HCT116 (cell line): ENCODE data around the gene SLC9A6. TPM values are rescaled to one million over a fixed set of nuclear protein-coding genes. Genes with fewer than 3 reads are reported as not detected.

Experiments
- ATAC-seq: fragments of 200-7000 bp; cut with Tn5 transposase; 2 replicates; pipeline ENCODE4 v1.9.1; 2020; ENCODE audit warnings: mild to moderate bottlenecking, moderate library complexity
- BruUV-seq: library from RNA; stranded (reverse); fragments of 400-500 nt; replicated peaks from 2 replicates; lab custom pipeline; 2021; lab: Mats Ljungman, UMichigan
- CTCF ChIA-PET: fragments of 300-600 bp; sonication (Branson Sonifier 250); formaldehyde crosslinking; loops from one replicate; lab custom pipeline; 2021; ENCODE audit warnings: antibody characterized with exemption; lab: Charles Lee
- POLR2A ChIA-PET: fragments of 300-600, 350-600 bp; sonication (Branson Sonifier 250); formaldehyde crosslinking; loops from one replicate; lab custom pipeline; 2021; ENCODE audit warnings: antibody characterized with exemption; lab: Charles Lee
- RAD21 ChIA-PET, 2 experiments: fragments of 300-600 bp; sonication (Branson Sonifier 250); formaldehyde crosslinking; loops; one replicate each; lab custom pipeline; 2023; ENCODE audit warnings: low total read pairs in 2 of 2; ENCODE audit not compliant: uncharacterized antibody in 2 of 2, unreplicated experiment in 2 of 2, low non-redundant PET in 1 of 2; lab: Charles Lee
- DNase-seq: peaks from one replicate; pipeline ENCODE4 v3.0.0-alpha.2; 2010; ENCODE audit warnings: low read depth, low spot score
- H2AFZ ChIP-seq: fragments of 200-600 bp; shearing (Covaris generic), sonication (generic); 2 replicates; pipeline ENCODE4 v1.6.1; 2017; ENCODE audit warnings: low read depth, mixed run types, mixed read lengths, antibody characterized with exemption, low read length; ENCODE audit not compliant: poor library complexity, severe bottlenecking
- H3K27ac ChIP-seq: 2 replicates; pipeline ENCODE4 v1.5.1; 2012; ENCODE audit warnings: low read depth, low read length
- H3K27me3 ChIP-seq: fragments of 200-600 bp; sonication (generic); 2 replicates; pipeline ENCODE4 v1.6.1; 2016; ENCODE audit warnings: mixed run types, low read length, mixed read lengths; ENCODE audit not compliant: insufficient read depth
- H3K36me3 ChIP-seq, 2 experiments: fragments of 200-500 bp in 1 of 2; fragments of 200-600 bp in 1 of 2; sonication (Bioruptor generic) in 1 of 2; sonication (generic) in 1 of 2; 2 replicates each; pipeline versions ENCODE4 v1.5.1 to v1.6.1; 2014 to 2016; ENCODE audit warnings: low read length in 2 of 2, inconsistent platforms in 1 of 2, mixed read lengths in 1 of 2, mixed run types in 1 of 2; ENCODE audit not compliant: insufficient read depth in 2 of 2, control insufficient read depth in 1 of 2
- H3K4me1 ChIP-seq, 2 experiments: fragments of 200-600 bp in 1 of 2; sonication (generic) in 1 of 2; 2 replicates each; pipeline versions ENCODE4 v1.5.1 to v1.6.1; 2012 to 2017; ENCODE audit warnings: low read length in 2 of 2, inconsistent platforms in 1 of 2, mild to moderate bottlenecking in 1 of 2, mixed read lengths in 1 of 2, mixed run types in 1 of 2, moderate library complexity in 1 of 2; ENCODE audit not compliant: insufficient read depth in 2 of 2, control insufficient read depth in 1 of 2
- H3K4me2 ChIP-seq: fragments of 200-600 bp; sonication (generic); 2 replicates; pipeline ENCODE4 v1.6.1; 2017; ENCODE audit warnings: mixed run types, low read length, mixed read lengths
- H3K4me3 ChIP-seq, 2 experiments: fragments of 200-600 bp in 1 of 2; sonication (generic) in 1 of 2; replicated peaks in 1 of 2; 2 replicates each; pipeline ENCODE4 v1.5.1; 2011 to 2016; ENCODE audit warnings: low read length in 2 of 2, control low read depth in 1 of 2, low read depth in 1 of 2, mild to moderate bottlenecking in 1 of 2, mixed read lengths in 1 of 2, mixed run types in 1 of 2
- H3K79me2 ChIP-seq: fragments of 200-600 bp; sonication (generic); 2 replicates; pipeline ENCODE4 v1.6.1; 2017; ENCODE audit warnings: mild to moderate bottlenecking, mixed run types, low read length, moderate library complexity, mixed read lengths; ENCODE audit not compliant: insufficient read depth
- H3K9ac ChIP-seq: fragments of 200-600 bp; sonication (generic); 2 replicates; pipeline ENCODE4 v1.6.1; 2016; ENCODE audit warnings: low read length, mixed read lengths
- H3K9me2 ChIP-seq: fragments of 200-600 bp; sonication (generic), shearing (Covaris generic); 2 replicates; pipeline ENCODE4 v1.6.1; 2017; ENCODE audit warnings: mixed run types, mild to moderate bottlenecking, moderate library complexity; ENCODE audit not compliant: insufficient read depth
- H3K9me3 ChIP-seq, 2 experiments: fragments of 200-500 bp in 1 of 2; fragments of 200-600 bp in 1 of 2; sonication (Bioruptor generic) in 1 of 2; sonication (generic) in 1 of 2; 2 replicates each; pipeline ENCODE4 v1.6.1; 2014 to 2017; ENCODE audit warnings: low read length in 2 of 2, mixed read lengths in 2 of 2, inconsistent platforms in 1 of 2, low read depth in 1 of 2, mild to moderate bottlenecking in 1 of 2, mixed run types in 1 of 2, moderate library complexity in 1 of 2; ENCODE audit not compliant: control insufficient read depth in 1 of 2, insufficient read depth in 1 of 2
- H4K20me1 ChIP-seq: fragments of 200-600 bp; sonication (generic), shearing (Covaris generic); 2 replicates; pipeline ENCODE4 v1.6.1; 2017; ENCODE audit warnings: mixed run types, mild to moderate bottlenecking, moderate library complexity; ENCODE audit not compliant: insufficient read depth
- ATF3 ChIP-seq: IDR thresholded peaks from 2 replicates; pipeline ENCODE4 v1.6.1; 2012
- CBX3 ChIP-seq: IDR thresholded peaks from 2 replicates; pipeline ENCODE4 v1.6.1; 2012; ENCODE audit warnings: low read depth
- CTCF ChIP-seq, 3 experiments: fragments of 200-600 bp in 1 of 3; sonication (generic) in 1 of 3; IDR thresholded peaks in 2 of 3; conservative IDR thresholded peaks in 1 of 3; 2 replicates each; pipeline ENCODE4 v1.5.1; 2012 to 2017; ENCODE audit warnings: low read depth in 2 of 3, low read length in 2 of 3, antibody characterized with exemption in 1 of 3, borderline replicate concordance in 1 of 3, control low read depth in 1 of 3, mild to moderate bottlenecking in 1 of 3, mixed read lengths in 1 of 3, mixed run types in 1 of 3, moderate library complexity in 1 of 3; ENCODE audit not compliant: insufficient read depth in 1 of 3
- ELF1 ChIP-seq: IDR thresholded peaks from 2 replicates; pipeline ENCODE4 v1.6.1; 2012; ENCODE audit warnings: low read depth, borderline replicate concordance
- EZH2 ChIP-seq: fragments of 200-600 bp; sonication (generic); IDR thresholded peaks from 2 replicates; pipeline ENCODE4 v1.6.1; 2017; ENCODE audit warnings: antibody characterized with exemption, mixed run types
- REST ChIP-seq: IDR thresholded peaks from 2 replicates; pipeline ENCODE4 v1.6.1; 2012; ENCODE audit warnings: low read depth
- TCF7L2 ChIP-seq: IDR thresholded peaks from 2 replicates; pipeline ENCODE4 v1.7.0; 2011; ENCODE audit warnings: borderline replicate concordance, inconsistent platforms; ENCODE audit not compliant: insufficient read depth, insufficient read length; ENCODE audit errors: extremely low read depth
- YY1 ChIP-seq: IDR thresholded peaks from 2 replicates; pipeline ENCODE4 v1.6.1; 2011; ENCODE audit warnings: low read length, low read depth, moderate library complexity, mild to moderate bottlenecking; ENCODE audit not compliant: insufficient replicate concordance; ENCODE audit errors: extremely low read depth
- ZBTB33 ChIP-seq: IDR thresholded peaks from 2 replicates; pipeline ENCODE4 v1.6.1; 2011; ENCODE audit warnings: mild to moderate bottlenecking, low read length, moderate library complexity; ENCODE audit not compliant: insufficient replicate concordance; ENCODE audit errors: extremely low read depth
- ZFX ChIP-seq: fragments of 450-650 bp; IDR thresholded peaks from 2 replicates; pipeline ENCODE4 v1.6.1; 2017
- intact Hi-C: fragments of 100-400 bp; cut with micrococcal nuclease; formaldehyde crosslinking; loops from 2 replicates; pipeline ENCODE4 v1.10.0; 2022
- total RNA-seq: library from RNA; stranded (reverse); gene quantifications from one replicate; pipeline ENCODE4 v1.2.1, GENCODE V29; 2021; ENCODE audit not compliant: unreplicated experiment

Gene SLC9A6
- total RNA-seq, 1 experiment from 2014 or later: 10.8 TPM

GRCh38 chrX:136045008-136045407, 59.8 kb downstream of the SLC9A6 start (continued):
- no peak for TF ChIP-seq REST

- no peaks in the 10 kb centered on the region for H4K20me1 ChIP-seq
- ChIA-PET POLR2A (no interaction called here), CTCF (no interaction called here), RAD21 (no interaction called here)
- H3K36me3 ChIP-seq: peaks cover 0 to 2% of the 10 kb centered on the region in 2 experiments; a peak in 1 of 4 replicates
- H3K79me2 ChIP-seq: no peaks in the 10 kb centered on the region
- H3K4me3 ChIP-seq: no peak overlapping the region
- no peaks in the 10 kb centered on the region for H3K9me2 ChIP-seq
- ATAC-seq: no peak
- no peak overlapping the region for H3K27ac ChIP-seq
- no peak for DNase-seq
- BruUV-seq: no TSS peak
- H3K4me2 ChIP-seq: no peak overlapping the region
- intact Hi-C loops: no loop called here
- H3K4me1 ChIP-seq: no peaks in the 10 kb centered on the region
- no peak overlapping the region for H3K9ac ChIP-seq
- no peaks in the 10 kb centered on the region for H3K9me3 ChIP-seq
- no peak overlapping the region for H2AFZ ChIP-seq
- H3K27me3 ChIP-seq: no peaks in the 10 kb centered on the region
- TF ChIP-seq ZFX (no peak), TCF7L2 (no peak), ATF3 (no peak), ZBTB33 (no peak), YY1 (no peak), CTCF (IDR thresholded peaks at IDR 0.05 in 2 of 3, conservative IDR thresholded peaks at IDR 0.05 in 1 of 3; ENCODE audit: borderline replicate concordance in 1 of 3, insufficient read depth in 1 of 3, low read depth in 2 of 3, low read length in 2 of 3) (no peak), REST (no peak), CBX3 (no peak), ELF1 (no peak), EZH2 (no peak)
These were observed 61.2 kb downstream of the SLC9A6 start for GRCh38 chrX:136046295-136047015.
